ENCODE measurements around the gene VAT1. TPM values are rescaled to one million over a fixed set of nuclear protein-coding genes. Genes with fewer than 3 reads are reported as not detected.
"Not testable (repeated sequence)": the region's sequence is repeated elsewhere in the genome, so short reads cannot be mapped to it uniquely, and the experiment has no call there.

Gene VAT1
- total RNA-seq, 4 donors from 2014 or later = 89.2 to 187 (median 139) TPM

DNA sequence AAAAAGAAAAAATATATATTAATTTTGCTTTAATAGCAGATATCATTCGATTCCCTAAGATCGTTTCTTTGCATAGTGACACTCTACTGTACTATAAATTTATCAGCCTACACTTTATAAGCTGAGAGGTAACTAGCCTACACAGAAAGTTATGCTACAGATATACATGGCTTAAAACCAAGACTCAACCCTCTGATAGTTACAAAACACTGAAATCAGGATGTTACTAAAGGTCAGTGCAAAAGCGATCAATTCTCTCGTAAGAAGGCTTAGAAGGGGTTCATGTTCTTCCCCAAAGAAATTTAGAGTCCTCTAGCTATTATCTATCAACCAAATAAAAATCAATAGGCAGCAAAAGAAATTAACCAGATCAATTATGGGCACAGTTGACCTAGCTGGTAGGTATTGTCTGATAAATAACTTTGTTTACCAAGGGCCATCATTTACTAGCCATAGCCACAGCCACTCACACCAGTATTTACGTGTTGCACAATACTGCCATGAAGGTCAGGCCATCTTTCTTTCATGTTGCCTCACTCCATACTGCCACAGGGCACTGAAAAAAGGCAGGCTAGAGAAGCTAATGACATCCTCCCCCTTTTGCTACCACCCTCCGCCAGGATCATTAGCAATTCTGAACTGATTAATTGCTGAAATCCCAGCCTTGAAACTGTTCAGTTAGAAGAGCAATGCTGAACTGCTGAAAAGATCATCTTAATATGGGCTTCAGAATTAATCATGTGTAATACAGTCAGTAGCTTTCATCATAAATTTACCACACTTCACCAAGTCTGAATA, 46.6 kb upstream of the VAT1 start:
- H3K4me1 ChIP-seq = no peaks in the 10 kb centered on the region
- ATAC-seq = no peak

DNA sequence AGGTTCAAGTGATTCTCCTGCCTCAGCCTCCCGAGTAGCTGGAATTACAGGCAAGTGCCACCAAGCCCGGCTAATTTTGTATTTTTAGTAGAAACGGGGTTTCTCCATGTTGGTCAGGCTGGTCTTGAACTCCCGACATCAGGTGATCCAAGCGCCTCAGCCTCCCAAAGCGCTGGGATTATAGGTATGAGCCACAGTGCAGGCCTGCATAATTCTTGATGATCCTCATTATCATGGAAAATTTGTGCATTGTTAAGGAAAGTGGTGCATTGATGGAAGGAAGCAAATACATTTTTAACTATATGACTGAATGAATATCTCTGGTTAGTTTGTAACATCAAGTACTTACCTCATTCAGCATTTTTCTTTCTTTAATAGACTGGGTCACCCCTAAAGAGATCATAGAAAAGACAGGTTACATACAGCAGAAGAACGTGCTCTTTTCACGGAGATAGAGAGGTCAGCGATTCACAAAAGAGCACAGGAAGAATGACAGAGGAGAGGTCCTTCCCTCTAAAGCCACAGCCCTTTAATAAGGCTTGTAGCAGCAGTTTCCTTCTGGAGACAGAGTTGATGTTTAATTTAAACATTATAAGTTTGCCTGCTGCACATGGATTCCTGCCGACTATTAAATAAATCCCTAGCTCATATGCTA, 40.9 kb upstream of the VAT1 start:
- Histone ChIP-seq H3K36me3 (peaks cover 0 to 16% of the 10 kb centered on the region in 2 donors), H3K4me3 (no peak overlapping the region), H3K27ac (no peak overlapping the region), H3K9me3 (no peaks in the 10 kb centered on the region), H3K4me1 (no peaks in the 10 kb centered on the region), H3K27me3 (no peaks in the 10 kb centered on the region)
- 83 to 94% methylated on average over 6 of the region's 10 CpGs for WGBS, 2 donors (ENCODE audit: low coverage in 1 of 2)
- no peak for ATAC-seq
- TF ChIP-seq EP300 (IDR thresholded peaks at IDR 0.05) (no peak), POLR2AphosphoS5 (IDR thresholded peaks at IDR 0.05) (no peak), POLR2A (IDR thresholded peaks at IDR 0.05) (no peak)
- TF ChIP-seq, protein P1, sequence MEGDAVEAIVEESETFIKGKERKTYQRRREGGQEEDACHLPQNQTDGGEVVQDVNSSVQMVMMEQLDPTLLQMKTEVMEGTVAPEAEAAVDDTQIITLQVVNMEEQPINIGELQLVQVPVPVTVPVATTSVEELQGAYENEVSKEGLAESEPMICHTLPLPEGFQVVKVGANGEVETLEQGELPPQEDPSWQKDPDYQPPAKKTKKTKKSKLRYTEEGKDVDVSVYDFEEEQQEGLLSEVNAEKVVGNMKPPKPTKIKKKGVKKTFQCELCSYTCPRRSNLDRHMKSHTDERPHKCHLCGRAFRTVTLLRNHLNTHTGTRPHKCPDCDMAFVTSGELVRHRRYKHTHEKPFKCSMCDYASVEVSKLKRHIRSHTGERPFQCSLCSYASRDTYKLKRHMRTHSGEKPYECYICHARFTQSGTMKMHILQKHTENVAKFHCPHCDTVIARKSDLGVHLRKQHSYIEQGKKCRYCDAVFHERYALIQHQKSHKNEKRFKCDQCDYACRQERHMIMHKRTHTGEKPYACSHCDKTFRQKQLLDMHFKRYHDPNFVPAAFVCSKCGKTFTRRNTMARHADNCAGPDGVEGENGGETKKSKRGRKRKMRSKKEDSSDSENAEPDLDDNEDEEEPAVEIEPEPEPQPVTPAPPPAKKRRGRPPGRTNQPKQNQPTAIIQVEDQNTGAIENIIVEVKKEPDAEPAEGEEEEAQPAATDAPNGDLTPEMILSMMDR (IDR thresholded peaks at IDR 0.05) = no peak

More for the DNA sequence above, 46.6 kb upstream of the VAT1 start:
- 89 to 97% methylated on average over 6 of the region's 6 CpGs for WGBS, 2 donors (ENCODE audit: low coverage in 1 of 2)
- no peak overlapping the region for H3K27ac ChIP-seq
- H3K36me3 ChIP-seq = peaks cover 0 to 26% of the 10 kb centered on the region in 2 donors
- no peak for TF ChIP-seq POLR2AphosphoS5 (IDR thresholded peaks at IDR 0.05)
- TF ChIP-seq EP300 (IDR thresholded peaks at IDR 0.05) = no peak
- TF ChIP-seq POLR2A (IDR thresholded peaks at IDR 0.05) = no peak
- TF ChIP-seq, protein P1 (IDR thresholded peaks at IDR 0.05) = no peak
- no peak overlapping the region for H3K4me3 ChIP-seq
- no peaks in the 10 kb centered on the region for H3K9me3 ChIP-seq
- H3K27me3 ChIP-seq = no peaks in the 10 kb centered on the region

DNA sequence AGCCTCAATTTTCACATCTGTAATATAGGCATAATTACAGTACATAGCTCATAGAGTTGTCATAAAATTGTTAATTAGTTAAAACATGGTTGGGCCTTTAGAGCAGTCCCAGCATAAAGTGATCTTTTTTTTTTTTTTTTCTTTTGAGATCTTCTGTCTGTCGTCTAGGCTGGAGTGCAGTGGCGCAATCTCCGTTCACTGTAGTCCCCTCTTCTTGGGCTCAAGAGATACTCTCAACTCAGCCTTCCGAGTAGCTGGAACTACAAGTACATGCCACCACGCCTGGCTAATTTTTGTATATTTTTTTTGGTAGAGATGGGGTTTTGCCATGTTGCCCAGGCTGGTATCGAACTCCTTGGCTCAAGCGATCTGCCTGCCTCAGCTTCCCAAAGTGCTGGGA, 33.9 kb upstream of the VAT1 start:
- Histone ChIP-seq H3K27ac (no peak overlapping the region), H3K4me3 (no peak overlapping the region), H3K27me3 (no peaks in the 10 kb centered on the region), H3K36me3 (peaks cover 0 to 45% of the 10 kb centered on the region in 2 donors), H3K9me3 (no peaks in the 10 kb centered on the region), H3K4me1 (no peaks in the 10 kb centered on the region)
- 96 to 98% methylated on average over 4 to 5 of the region's 7 CpGs for WGBS, 2 donors (ENCODE audit: low coverage in 1 of 2)
- ATAC-seq = no peak
- TF ChIP-seq, protein P1 (IDR thresholded peaks at IDR 0.05) = no peak
- no peak for TF ChIP-seq POLR2AphosphoS5 (IDR thresholded peaks at IDR 0.05)
- TF ChIP-seq EP300 (IDR thresholded peaks at IDR 0.05) = no peak
- TF ChIP-seq POLR2A (IDR thresholded peaks at IDR 0.05) = no peak

- H3K4me3 ChIP-seq, H3K4me1 ChIP-seq, H3K27me3 ChIP-seq, ATAC-seq, H3K27ac ChIP-seq, H3K9me3 ChIP-seq: not testable (repeated sequence)
- H3K36me3 ChIP-seq = peaks cover 0 to 62% of the 10 kb centered on the region in 2 donors
- WGBS, 2 donors (ENCODE audit: low coverage in 1 of 2) = 90 to 93% methylated on average over 3 to 7 of the region's 7 CpGs
Observed at GRCh38 chr17:43053008-43053407, 30.8 kb upstream of the VAT1 start.

DNA sequence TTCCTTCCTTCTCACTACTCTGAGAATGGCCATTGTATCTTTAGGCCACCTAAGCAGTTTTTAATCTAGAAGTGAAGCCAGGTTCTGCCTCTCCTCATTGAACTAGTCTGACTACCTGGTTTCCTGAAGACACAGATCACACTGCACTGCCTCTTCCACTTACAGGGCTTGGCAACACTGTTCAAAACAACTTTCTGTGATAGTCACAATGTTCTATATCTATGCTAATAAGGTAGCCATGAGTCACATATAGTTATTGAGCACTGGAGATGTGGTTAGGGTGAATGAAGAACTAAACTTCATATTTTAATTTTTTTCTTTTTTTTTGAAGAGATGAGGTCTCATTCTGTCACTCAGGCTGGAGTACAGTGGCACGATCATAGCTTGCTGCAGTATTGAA, 29.8 kb upstream of the VAT1 start:
- 60 to 100% methylated on average over 1 of the region's 1 CpG for WGBS, 2 donors (ENCODE audit: low coverage in 1 of 2)
- ATAC-seq = no peak
- Histone ChIP-seq H3K4me1 (no peaks in the 10 kb centered on the region), H3K36me3 (peaks cover 0 to 58% of the 10 kb centered on the region in 2 donors), H3K27me3 (no peaks in the 10 kb centered on the region), H3K9me3 (no peaks in the 10 kb centered on the region), H3K27ac (no peak overlapping the region), H3K4me3 (no peak overlapping the region)
- TF ChIP-seq POLR2A (IDR thresholded peaks at IDR 0.05) (no peak), EP300 (IDR thresholded peaks at IDR 0.05) (no peak), POLR2AphosphoS5 (IDR thresholded peaks at IDR 0.05) (no peak)
- TF ChIP-seq, protein P1 (IDR thresholded peaks at IDR 0.05) = no peak

All from gastroesophageal sphincter (tissue), 4 donors.